NCI-H1436 treated with DMSO at 0.1 percent for 48 hours (cell line): Measurements from ENCODE around the gene ENPP6.
"Not testable (repeated sequence)": the region's sequence is repeated elsewhere in the genome, so short reads cannot be mapped to it uniquely, and the experiment has no call there.

Experiments
- DNase-seq: peaks from one replicate; lab custom pipeline; 2025; lab: John Stamatoyannopoulos, UW

Gene ENPP6

DNA sequence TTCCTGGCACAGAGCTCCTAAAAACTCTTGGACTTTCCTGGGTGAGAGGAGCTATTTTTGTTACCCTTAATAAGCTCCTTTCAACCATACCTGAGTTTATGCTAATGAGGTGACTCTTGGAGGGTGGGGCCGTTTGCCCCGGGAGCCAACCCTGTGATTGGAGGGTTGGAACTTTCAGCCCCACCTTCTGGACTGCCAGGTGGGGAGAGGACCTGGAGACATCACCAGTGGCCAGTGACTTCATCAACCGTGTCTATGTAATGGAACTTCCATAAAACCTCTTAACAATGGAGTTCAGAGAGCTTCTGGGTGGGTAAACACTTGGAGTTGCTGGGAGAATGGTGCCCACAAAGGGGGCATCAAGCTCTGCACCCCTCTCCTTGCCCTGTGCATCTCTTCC lies 17.9 kb upstream of the ENPP6 start:
- no peak for DNase-seq

DNA sequence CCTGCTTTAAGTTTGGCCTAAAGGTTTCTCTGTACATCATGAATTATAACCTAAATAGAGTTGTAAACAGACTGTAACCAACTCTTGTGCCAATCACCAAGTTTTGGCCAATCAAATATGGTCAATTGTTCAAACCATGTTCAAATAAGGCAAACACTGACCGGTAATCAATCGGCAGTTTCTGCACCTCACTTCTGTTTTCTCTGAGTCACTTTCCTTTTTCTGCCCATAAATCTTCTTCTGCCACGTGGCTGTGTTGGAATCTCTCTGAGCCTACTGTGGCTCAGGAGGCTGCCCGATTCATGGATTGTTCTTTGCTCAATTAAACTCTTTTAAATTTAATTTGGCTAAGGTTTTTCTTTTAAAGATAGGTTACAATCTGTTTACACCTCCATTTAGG lies 16.5 kb upstream of the ENPP6 start:
- DNase-seq, result no peak

DNA sequence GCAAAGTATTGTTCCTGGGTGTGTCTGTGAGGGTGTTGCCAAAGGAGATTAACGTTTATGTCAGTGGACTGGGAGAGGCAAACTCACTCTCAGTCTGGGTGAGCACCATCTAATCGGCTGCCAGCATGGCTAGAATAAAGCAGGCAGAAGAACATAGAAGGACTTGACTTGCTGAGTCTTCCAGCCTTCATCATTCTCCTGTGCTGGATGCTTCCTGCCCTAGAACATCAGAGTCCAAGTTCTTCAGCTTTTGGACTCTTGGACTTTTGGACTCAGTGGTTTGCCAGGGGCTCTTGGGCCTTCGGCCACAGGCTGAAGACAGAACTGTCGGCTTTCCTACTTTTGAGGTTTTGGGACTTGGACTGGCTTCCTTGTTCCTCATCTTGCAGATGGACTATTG lies 15.3 kb upstream of the ENPP6 start:
- no peak for DNase-seq

DNA sequence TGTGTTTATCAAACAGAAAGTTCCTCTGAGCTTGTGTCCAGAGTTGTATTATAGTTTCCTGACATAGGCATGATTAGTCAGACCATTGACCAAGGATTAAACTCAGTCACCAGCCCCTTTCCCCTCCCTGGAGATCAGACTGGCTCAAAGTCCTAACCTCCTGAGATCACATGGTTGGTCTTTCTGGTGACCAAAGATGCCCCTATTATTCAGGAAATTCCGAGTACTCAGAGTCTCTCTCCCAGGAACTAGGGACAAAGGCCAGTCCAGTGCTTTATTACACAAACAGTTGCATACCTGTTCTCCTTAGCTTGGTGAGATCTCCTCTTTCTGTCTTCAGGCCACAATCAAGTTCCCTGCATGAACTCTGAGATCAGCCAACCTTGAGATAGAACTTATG lies 14.5 kb upstream of the ENPP6 start:
- no peak for DNase-seq

DNA sequence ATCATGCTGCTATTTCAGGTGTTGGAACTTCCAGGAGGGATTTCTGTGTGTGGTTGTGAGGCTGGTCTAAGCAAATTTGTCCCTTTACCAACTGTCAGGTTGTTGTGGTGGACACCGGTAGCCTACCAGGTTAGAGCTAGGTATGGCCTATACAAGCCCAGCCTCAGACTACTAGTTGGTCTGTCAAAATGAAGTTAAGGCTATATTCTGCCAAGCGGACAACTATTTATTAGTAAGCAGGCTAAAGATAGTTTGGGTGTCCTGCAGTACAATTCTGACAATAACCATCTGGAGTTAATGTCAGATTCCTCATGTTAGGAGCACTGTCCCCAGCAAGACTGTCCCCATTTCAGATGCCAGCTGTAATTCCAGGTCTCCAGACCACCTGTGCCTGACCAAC lies 13.9 kb upstream of the ENPP6 start:
- no peak for DNase-seq

DNA sequence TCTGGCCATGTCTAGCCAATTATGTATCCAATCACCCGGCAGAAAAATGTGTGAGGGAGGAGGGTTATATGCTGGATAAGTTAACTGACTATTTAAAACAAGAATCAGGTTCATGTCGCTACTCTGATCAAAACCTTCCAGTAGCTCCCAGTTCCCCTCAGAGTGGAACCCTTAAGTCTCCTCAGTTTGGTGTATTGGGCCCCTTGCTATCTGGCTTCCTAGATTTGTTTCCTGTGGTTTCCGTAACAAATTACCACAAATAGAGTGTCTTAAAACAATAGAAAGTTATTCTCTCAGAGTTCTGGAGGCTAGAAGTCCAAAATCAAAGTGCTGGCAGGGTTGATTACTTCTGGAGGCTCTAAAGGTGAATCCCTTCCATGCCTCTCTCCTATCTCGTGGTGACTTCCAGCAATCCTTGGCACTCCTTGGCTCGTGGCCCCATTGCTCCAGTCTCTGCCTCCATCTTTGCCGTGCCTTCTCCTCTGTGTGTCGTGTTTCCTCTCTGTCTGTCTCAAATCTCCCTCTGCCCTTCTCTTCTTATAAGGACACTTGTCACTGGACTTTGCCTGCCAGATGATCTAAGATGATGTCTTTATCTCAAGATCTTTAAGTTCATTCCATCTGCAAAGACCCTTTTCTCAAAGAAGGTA lies 10.5 kb upstream of the ENPP6 start:
- no peak for DNase-seq

DNA sequence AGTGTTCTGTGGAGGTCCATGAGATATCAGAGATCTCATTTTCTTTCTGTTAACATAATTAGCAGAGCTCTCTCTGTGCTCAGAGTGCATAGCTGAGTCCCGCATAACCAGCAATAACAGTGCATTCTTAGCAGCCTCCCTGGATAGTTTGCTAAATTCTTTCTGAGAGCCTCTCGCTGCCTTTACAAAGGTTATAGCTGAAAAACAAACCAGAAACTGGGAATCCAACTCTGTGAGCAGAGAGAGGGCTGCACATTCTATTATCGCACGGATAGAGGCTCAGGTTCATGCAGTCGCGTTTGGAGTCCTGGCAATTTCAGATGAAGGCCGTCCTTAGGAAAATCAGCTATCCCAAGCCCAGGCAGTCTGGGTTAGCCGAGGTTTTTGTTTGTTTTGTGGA lies 1.2 kb downstream of the ENPP6 start:
- DNase-seq, result no peak

DNA sequence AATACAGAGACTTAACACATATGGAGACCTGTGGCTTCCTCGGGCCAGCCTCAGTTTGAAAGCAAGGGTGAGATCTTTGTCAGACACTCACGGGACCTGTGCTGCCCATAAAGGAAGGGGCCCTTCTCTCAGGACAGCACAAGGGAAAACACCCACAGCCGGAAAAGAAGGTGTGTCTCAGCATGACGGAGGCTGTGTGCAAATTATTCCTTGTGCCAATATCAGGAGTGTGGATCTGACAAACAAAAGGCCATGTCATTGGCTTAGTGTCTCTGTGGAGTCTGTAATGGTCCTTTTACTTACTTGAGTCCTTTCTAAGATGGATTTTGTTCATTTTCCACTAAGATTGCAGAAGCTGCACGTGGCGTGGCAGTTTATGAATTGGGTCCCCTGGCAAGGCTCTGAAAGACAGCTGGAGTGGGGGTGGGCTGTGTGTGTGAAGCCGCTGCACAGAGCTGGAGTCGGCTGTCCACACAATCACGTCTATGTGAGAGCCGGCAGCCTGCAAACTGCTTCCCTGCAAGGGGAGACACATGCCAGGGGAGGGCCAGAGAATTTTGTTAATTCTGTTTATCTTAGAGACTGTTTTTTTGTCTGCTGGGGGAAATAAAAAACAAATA lies 1.9 kb downstream of the ENPP6 start:
- no peak for DNase-seq

DNA sequence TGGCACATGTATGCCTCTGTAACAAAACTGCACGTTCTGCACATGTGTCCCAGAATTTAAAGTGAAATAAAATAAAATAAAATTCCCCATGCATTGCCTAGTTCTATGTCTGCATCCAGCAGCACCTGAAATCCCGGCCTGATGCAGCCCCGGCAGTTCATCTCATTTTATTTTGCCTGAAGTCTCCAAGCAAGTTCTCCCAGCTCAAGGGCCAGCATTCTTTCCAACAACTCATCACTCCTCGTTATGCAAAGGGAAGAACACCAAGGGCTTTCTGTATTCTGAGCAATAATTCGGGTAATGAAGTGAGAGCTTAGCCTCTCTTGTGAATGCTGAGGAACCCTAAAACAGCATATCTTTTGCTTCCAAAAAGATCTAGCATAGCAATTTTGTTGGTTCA lies 2.7 kb downstream of the ENPP6 start:
- no peak for DNase-seq

DNA sequence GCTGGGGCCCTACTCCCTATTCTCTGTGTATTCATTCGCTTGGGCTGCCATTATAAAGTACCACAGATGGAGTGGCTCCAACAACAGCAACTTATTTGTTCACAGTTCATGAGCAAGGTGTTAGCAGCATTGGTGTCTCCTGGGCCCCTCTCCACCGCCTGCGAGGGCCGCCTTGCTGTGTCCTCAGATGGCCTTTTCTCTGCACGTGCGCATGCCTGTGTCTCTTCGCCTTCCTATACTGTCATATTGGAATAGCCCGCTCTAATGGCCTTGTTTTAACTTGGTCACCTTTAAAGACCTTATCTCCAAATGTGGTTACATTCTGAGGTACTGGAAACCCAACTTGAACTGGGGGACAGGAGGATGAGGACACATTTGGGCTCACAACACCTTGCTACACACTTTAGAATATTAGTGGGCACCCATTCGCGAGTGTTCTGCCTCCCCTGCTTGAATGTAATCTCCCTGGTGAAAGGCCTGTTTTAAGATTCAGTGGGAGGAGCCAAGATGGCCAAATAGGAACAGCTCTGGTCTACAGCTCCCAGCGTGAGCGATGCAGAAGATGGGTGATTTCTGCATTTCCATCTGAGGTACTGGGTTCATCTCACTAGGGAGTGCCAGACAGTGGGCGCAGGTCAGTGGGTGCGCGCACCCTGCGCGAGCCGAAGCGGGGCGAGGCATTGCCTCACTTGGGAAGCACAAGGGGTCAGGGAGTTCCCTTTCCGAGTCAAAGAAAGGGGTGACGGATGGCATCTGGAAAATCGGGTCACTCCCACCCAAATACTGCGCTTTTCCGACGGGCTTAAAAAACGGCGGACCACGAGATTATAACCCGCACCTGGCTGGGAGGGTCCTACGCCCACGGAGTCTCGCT lies 9.7 kb downstream of the ENPP6 start:
- not testable (repeated sequence) for DNase-seq

DNA sequence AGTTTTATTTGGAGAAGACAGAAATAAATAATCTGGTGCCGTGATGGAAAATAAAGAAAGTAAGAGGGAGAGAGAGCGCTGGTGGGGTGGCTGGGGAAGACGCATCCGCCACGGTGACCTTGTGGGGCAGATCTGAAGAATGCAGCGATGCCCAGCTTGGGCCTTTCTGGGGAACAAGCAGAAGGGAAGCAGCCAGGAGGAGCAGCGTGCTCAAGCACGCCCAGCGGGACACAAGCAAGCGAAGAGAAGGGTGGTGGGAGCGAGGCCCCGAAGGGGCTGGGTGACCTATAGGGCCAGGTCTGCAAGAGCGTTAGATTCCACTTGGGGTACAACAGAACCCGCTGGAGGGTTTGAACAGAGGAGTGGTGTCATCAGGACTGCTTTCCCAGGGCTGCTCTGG lies 12.4 kb downstream of the ENPP6 start:
- no peak for DNase-seq

DNA sequence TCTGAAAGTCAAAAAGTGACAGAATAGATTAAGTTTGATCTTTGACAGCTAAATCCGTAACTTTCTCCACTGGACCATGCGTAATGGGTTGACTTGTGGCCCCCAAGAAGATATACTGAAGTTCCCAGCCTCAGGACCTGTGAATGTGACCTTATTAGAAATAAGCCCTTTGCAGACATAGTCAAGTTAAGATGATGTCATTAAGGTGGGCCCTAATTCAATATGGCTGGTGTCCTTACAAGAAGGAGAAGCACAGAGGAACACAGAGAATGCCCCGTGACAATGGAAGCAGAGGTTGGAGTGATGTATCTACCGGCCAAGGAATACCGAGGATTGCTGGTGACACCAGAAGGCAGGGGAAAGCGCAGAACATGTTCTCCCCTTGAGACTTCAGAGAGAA lies 14.4 kb downstream of the ENPP6 start:
- no peak for DNase-seq

DNA sequence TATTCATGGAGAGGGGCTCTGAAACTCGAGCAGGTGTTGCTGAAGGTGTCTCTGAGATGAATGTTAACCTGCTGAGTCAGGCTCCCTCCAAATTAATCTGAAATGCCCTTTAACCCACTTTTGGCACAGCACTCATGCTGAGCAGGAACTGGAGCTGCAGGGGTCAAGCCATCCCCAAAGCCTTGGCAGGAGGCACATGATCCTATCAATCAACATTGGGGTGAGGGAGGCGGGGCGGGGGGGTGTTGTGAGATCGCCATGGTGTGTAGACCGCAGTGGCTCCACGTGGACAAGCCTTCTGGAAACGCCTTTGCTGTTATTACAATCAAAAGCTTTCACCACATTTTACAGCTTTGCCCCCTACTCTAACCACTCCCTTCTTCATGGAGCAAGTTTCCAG lies 16.5 kb downstream of the ENPP6 start:
- DNase-seq, result no peak

DNA sequence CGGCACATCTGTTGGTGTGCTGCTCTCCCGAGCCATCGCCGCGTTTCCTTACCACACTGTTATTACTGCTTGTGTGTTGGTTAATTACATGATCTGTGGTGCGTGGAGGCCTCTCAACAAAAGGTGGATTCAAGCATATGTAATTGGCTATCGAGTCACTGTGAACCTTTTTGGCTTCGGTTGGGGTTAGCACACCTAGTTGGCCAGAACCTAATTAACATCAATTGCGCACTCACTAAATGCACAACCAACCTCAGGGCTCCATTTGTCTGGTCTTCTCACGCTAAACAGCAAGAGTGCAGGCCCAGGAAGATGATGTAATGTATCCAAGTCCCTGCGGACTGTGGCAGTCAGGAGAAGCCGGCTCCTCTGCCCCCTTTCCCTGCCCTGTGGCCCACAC lies 17.4 kb downstream of the ENPP6 start:
- DNase-seq, result no peak

DNA sequence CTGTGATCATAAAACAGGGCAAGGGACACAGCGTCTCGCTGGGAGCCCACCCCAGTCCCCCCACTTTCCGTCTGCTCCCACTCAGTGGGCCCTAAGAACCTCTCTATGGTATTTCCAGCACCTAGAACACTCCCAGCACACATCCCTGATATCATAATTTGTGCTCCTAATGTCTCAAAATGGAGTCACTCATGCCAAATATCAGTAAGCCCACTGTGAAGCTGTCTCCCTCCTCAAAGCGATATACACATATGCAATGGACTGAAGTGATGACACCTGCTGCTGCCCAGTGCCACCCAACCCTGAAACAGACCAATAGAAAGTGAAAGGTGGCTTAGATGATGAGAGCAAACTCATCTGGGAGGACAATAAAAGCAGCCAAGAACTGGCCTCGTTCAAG lies 17.9 kb downstream of the ENPP6 start:
- no peak for DNase-seq

DNA sequence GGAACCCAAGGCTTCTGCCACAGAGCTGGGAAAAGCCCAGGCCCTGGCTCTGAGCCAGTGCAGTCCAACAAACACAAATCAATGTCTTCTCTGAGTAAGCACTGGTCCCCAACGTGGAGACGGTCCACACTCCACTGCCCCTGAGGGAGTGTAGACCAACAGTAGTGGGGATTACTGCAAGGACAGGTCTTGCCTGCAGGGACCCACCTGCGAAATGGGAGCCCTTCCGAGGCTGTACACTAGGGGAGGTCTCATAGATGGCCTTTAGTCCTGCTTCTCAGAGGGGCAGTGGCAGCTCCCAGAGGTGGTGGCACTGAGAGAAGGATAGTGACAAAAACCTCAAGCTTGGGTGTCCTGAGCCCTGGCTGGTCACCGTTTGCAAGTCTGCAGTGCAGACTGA lies 19.5 kb downstream of the ENPP6 start:
- no peak for DNase-seq

DNA sequence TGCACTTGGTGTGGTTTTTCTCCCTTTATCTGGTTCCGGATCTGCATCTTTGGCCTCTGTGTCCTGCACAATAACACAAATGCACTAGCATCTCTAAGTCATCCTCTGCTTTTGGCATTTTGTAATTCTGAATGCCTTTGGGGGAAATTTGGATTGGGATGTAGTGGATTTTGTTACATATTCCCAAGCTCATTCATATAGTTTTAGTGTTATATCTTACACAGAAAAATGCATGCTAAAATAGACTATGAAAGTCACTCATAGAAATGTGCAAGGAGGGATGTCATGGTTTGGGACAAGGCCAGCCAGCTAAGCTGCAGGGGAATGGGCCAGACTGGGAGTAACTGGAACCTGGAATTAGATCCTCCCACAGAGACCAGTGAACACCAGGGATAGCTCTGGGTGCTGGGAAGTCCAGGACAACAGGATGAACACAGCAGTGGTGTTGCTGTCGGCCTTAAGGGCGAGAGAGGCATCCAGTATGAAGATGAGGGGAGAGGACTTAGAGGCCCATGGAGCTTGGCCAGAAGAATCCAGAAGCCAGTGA lies 20.1 kb downstream of the ENPP6 start:
- no peak for DNase-seq

DNA sequence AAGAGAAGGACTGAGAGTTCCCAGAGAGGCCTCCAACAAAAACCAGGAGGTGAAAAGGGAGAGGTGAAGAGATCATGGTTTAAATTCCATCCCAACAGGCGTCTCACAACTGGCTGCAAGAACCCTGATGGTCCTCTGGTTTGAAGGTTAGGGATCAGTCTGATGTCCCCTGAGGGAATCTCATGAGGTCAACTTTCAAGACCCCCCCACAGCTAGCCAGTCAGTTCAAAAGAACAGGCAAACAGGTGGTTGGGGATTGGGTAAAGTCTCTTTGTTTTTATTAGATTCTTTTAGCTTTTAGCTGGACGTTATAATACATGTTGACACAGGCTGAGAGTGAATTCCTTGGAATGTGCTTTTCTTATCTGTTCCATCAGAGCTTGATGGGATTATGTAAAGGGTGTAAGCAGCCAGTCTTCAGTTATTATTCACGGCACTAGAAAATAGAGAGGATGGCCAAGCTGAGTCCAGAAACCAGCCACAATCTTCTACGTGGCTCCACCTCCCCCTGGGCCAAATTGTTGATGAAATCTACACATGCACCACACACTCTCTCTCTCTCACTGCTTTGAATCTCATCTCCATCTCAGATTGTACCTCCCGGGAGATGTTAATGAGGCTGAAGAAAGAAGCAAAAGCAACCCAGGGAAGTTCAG lies 20.8 kb downstream of the ENPP6 start:
- no peak for DNase-seq

DNA sequence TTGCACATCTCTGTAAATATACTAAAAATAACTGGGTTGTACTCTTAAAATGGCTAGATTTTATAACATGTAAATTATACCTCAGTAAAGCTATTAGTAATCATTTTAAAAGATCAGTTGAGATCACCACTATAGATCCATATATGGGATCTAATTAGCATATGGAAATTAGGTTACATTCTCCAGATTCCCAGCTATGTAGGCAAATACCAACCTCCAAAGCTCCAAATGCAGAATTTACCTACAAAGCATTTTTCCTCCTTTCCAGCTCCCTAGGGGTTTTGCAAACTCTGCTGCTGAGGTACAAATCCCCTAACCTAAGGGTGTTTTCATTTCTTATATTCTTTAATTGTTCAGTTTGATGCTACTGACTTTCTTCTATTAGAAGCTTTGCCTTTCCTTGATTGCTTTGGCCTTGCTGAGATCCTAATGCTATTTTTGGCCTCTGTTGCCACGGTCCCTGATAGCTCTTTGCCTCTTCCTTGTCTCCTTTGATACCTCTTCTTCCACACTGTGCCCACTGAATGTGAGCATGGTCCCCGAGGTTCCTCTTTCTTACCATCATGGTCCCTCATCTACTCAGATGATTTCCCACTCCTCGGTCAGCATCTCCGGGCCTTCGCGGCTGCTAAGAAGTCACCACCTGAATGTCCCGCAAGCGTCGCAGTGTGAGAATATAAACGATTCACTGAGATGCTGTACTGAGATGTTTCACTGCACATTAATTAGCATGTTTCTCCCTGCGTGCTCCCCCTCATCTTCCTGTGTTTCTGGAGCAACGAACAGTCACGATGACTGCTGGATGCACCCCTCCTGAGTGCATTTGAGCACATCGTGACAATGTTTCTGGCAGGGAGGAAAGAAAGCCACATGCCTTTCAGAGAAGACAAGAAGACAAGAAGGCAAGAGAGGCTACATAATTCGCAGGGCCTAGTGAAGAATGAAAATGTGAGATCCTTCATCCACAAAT lies 23.8 kb downstream of the ENPP6 start:
- no peak for DNase-seq

DNA sequence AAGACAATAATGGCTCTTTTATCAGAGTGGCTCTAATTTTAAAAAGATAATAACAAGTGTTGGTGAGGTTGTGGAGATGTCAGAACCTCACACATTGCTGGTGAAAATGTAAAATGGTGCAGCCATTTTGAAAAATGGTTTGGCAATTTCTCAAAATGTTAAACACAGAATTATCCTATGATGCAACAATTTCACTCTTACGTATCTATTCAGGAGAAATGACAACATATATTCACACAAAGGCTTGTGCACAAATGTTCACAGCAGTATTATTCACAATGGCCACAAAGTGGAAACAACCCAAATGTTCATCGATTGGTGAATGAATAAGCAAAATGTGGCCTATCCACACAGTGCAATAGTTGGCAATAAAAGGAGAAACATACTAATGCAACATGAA lies 24.7 kb downstream of the ENPP6 start:
- DNase-seq, result no peak

DNA sequence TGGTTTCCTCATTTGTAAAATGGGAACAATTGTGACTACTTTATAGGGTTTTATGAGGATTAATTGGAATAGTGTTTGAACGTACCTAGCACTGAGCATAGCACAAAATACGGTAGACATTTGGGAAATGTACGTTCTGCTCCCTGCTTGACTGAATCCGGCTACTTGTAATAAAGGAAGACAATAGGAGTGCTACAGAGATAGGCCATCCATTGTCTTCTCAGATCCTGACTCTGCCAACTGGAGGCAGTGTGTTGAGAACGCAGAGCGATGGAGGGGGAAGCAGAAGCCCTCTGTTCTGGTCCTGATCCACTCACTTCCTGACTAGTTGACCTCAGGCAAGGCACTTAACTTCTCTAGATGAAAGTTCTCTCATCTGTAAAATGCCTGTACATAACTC lies 26.4 kb downstream of the ENPP6 start:
- no peak for DNase-seq
